Natural killer cell (primary cell): Measurements from ENCODE around the gene RPL29. TPM values are rescaled to one million over a fixed set of nuclear protein-coding genes. Genes with fewer than 3 reads are reported as not detected.

Experiments
- ATAC-seq, 3 donors: fragments of 150-1000 bp in 2 of 3; fragments of 200-7000 bp in 1 of 3; cut with Tn5 transposase; 1 replicate in 1 of 3; 2 replicates in 2 of 3; pipeline ENCODE4 v1.10.0; 2021; ENCODE audit warnings: mild to moderate bottlenecking in 2 of 3, moderate library complexity in 2 of 3
- DNase-seq, 2 donors: peaks; one replicate each; pipeline versions ENCODE4 v3.0.0 to v3.0.0-alpha.2; 2013 to 2021; ENCODE audit warnings: mixed read lengths in 1 of 2
- H3K27ac ChIP-seq: one replicate; pipeline ENCODE4 v1.5.1; 2013; ENCODE audit warnings: mild to moderate bottlenecking, low read length
- H3K27me3 ChIP-seq: one replicate; pipeline ENCODE4 v1.6.1; 2013; ENCODE audit warnings: low read length; ENCODE audit not compliant: control insufficient read depth, insufficient read depth
- H3K36me3 ChIP-seq: one replicate; pipeline ENCODE4 v1.6.1; 2013; ENCODE audit warnings: low read length; ENCODE audit not compliant: control insufficient read depth, insufficient read depth
- H3K4me1 ChIP-seq: one replicate; pipeline ENCODE4 v1.6.1; 2013; ENCODE audit warnings: low read length; ENCODE audit not compliant: control insufficient read depth, insufficient read depth
- H3K4me3 ChIP-seq: one replicate; pipeline ENCODE4 v1.5.1; 2013; ENCODE audit warnings: low read length
- H3K9me3 ChIP-seq: one replicate; pipeline ENCODE4 v1.6.1; 2013; ENCODE audit warnings: low read length; ENCODE audit not compliant: control insufficient read depth, insufficient read depth
- H3K27ac Mint-ChIP-seq, 2 donors: one replicate each; pipeline ENCODE4 v1.8.0; 2022; ENCODE audit warnings: mild to moderate bottlenecking in 2 of 2, mixed read lengths in 2 of 2, moderate library complexity in 1 of 2
- H3K27me3 Mint-ChIP-seq, 2 donors: one replicate each; pipeline ENCODE4 v1.8.0; 2022; ENCODE audit warnings: low read depth in 2 of 2, mixed read lengths in 2 of 2
- H3K36me3 Mint-ChIP-seq: one replicate; pipeline ENCODE4 v1.8.0; 2022; ENCODE audit warnings: mixed read lengths
- H3K4me1 Mint-ChIP-seq, 2 donors: one replicate each; pipeline ENCODE4 v1.8.0; 2022; ENCODE audit warnings: mixed read lengths in 2 of 2
- H3K4me3 Mint-ChIP-seq: one replicate; pipeline ENCODE4 v1.8.0; 2022; ENCODE audit warnings: mild to moderate bottlenecking, moderate library complexity, mixed read lengths
- H3K9me3 Mint-ChIP-seq, 2 donors: one replicate each; pipeline ENCODE4 v1.8.0; 2022; ENCODE audit warnings: mixed read lengths in 2 of 2
- WGBS: methylation state at CpG from one replicate; pipeline ENCODE4 v1.1.7; 2013; ENCODE audit warnings: missing lambda C conversion rate; ENCODE audit not compliant: insufficient coverage; 5-methylcytosine and 5-hydroxymethylcytosine counted together
- intact Hi-C: fragments of 100-400 bp; cut with micrococcal nuclease; formaldehyde crosslinking; loops from one replicate; pipeline ENCODE4 v1.14.2; 2022
- total RNA-seq, 4 donors: library from RNA; stranded (reverse); fragments of 120-200 nt in 1 of 4; gene quantifications; one replicate each; pipeline versions ENCODE4 v1.2.3 to v1.2.4, GENCODE V29; 2013 to 2022
- TF ChIP-seq, protein P1 (sequence below): fragments of 200-600 bp; IDR thresholded peaks from one replicate; pipeline ENCODE4 v1.8.0; 2022; ENCODE audit warnings: antibody characterized with exemption

RPL29 gene
- total RNA-seq, 3 donors from 2014 or later (not counting 1 experiment from before 2014, with no cell fraction given): 486 to 819 (median 797) TPM

DNA sequence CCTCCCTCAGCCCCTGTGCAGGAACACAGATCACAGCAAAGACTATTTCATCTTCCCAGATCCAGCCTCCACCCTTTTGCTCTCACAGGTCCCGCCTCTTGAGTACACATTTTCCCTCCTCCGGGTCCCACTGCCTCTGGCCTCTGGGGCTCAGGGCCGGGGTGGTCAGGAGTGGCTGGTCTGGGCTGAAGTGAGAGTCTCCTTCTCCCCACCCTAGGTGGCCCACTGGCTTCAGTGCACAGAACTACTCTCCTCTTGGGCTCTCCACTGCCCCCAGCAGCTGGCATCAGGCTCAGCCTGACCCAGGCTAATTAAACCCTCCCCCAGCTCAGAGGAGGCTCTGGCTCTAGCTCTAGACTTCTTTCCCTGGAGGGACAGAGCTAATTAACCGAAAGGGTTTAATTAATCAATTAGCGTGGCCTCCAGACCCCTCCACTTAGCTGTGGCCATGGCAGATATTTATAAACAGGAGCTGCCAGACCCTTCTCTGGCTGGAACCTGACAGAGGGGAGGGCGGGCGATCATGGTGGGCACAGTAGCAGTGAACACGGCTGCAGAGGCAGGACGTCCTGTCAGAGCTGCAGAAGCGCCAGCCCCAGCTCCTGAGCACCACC, 45.5 kb upstream of the RPL29 start:
- Histone ChIP-seq H3K4me3 (no peak overlapping the region), H3K9me3 (no peaks in the 10 kb centered on the region), H3K27ac (no peak overlapping the region), H3K4me1 (no peaks in the 10 kb centered on the region), H3K27me3 (no peaks in the 10 kb centered on the region), H3K36me3 (no peaks in the 10 kb centered on the region)
- 85% methylated on average over 10 of the region's 10 CpGs for WGBS
- TF ChIP-seq, protein P1, sequence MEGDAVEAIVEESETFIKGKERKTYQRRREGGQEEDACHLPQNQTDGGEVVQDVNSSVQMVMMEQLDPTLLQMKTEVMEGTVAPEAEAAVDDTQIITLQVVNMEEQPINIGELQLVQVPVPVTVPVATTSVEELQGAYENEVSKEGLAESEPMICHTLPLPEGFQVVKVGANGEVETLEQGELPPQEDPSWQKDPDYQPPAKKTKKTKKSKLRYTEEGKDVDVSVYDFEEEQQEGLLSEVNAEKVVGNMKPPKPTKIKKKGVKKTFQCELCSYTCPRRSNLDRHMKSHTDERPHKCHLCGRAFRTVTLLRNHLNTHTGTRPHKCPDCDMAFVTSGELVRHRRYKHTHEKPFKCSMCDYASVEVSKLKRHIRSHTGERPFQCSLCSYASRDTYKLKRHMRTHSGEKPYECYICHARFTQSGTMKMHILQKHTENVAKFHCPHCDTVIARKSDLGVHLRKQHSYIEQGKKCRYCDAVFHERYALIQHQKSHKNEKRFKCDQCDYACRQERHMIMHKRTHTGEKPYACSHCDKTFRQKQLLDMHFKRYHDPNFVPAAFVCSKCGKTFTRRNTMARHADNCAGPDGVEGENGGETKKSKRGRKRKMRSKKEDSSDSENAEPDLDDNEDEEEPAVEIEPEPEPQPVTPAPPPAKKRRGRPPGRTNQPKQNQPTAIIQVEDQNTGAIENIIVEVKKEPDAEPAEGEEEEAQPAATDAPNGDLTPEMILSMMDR: no peak
- Mint-ChIP-seq H3K27ac (no peak overlapping the region), H3K27me3 (peaks cover 0 to 3% of the 10 kb centered on the region in 2 donors), H3K9me3 (no peaks in the 10 kb centered on the region), H3K36me3 (no peaks in the 10 kb centered on the region), H3K4me1 (peaks cover 4 to 5% of the 10 kb centered on the region in 2 donors), H3K4me3 (no peak overlapping the region)
- intact Hi-C loops: no loop called here
- DNase-seq (no peak), ATAC-seq (no peak)

DNA sequence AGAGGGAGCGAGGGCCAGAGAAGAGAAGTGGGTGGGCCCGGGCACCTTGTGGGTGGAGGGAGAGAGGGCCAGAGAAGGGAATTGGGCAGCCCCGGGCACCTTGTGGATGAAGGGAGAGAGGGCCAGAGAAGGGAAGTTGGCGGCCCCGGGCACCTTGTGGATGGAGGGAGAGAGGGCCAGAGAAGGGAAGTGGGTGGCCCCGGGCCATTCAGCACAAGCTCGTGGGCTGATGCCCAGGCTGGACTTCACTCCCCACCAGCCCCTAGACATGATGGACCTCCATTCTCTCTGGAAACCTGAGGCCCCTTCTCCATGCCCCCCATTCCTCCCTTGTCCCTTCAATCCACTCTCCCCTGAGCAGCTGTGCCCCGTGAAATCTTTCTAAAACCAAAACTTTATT, 44.9 kb upstream of the RPL29 start:
- H3K9me3 ChIP-seq: no peaks in the 10 kb centered on the region
- no peaks in the 10 kb centered on the region for H3K36me3 ChIP-seq
- Mint-ChIP-seq H3K27me3 (peaks cover 0 to 3% of the 10 kb centered on the region in 2 donors), H3K4me3 (no peak overlapping the region), H3K27ac (no peak overlapping the region), H3K36me3 (no peaks in the 10 kb centered on the region), H3K4me1 (peaks cover 4 to 5% of the 10 kb centered on the region in 2 donors), H3K9me3 (no peaks in the 10 kb centered on the region)
- no peak overlapping the region for H3K27ac ChIP-seq
- no peak for ATAC-seq
- no peak for DNase-seq
- TF ChIP-seq, protein P1: no peak
- no peak overlapping the region for H3K4me3 ChIP-seq
- 88% methylated on average over 8 of the region's 8 CpGs for WGBS
- H3K27me3 ChIP-seq: no peaks in the 10 kb centered on the region
- H3K4me1 ChIP-seq: no peaks in the 10 kb centered on the region
- intact Hi-C loops: no loop called here

DNA sequence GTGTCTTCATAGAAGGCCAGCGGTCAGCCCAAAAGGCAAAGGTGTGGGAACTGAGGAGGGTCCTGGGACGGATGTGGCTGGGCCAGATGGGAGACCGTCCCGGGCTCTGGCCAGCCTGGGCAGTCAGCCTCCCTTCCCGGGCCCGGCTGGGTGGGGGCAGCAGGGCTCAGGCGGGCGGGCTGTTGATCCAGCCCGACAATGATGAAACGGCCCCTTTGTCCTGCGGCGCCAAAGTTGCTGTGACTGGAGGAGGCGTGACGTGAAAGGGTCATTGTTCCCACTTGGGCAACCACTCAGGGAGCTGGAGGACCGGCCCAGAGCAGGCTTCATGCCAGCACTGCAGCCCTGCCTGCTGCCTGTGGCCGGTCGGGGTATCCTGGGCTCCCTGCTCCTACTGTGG, 44.2 kb upstream of the RPL29 start:
- Histone ChIP-seq H3K4me3 (no peak overlapping the region), H3K27me3 (no peaks in the 10 kb centered on the region), H3K4me1 (no peaks in the 10 kb centered on the region), H3K36me3 (no peaks in the 10 kb centered on the region), H3K27ac (no peak overlapping the region), H3K9me3 (no peaks in the 10 kb centered on the region)
- Mint-ChIP-seq H3K9me3 (no peaks in the 10 kb centered on the region), H3K27ac (no peak overlapping the region), H3K4me1 (peaks cover 0 to 5% of the 10 kb centered on the region in 2 donors), H3K27me3 (peaks cover 0 to 3% of the 10 kb centered on the region in 2 donors), H3K36me3 (no peaks in the 10 kb centered on the region), H3K4me3 (no peak overlapping the region)
- ATAC-seq: no peak
- intact Hi-C loops: no loop called here
- TF ChIP-seq, protein P1: no peak
- WGBS: 95% methylated on average over 17 of the region's 17 CpGs
- DNase-seq: no peak

DNA sequence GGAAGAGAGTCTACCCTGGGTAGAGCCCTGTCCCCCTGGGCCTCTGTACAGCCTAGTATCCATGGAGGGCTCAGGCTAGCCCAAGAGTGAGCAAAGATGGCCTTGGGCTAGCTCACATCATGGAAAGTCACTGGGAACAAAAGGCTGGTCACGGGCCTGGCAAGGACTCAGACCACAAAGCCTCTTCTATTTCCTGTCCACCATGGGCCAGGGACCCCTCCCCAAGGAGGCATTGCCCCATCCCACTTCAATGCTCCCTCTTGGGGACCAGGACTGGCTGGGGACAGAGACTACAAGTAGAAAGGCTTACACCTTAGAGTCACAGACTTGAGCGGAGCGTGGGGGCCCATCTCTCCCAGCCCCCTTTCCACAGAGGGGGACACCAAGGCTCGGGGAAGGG, 43.7 kb upstream of the RPL29 start:
- intact Hi-C loops: no loop called here
- no peak overlapping the region for H3K27ac Mint-ChIP-seq

More for the DNA sequence above, 43.7 kb upstream of the RPL29 start:
- H3K4me1 Mint-ChIP-seq: peaks cover 0 to 5% of the 10 kb centered on the region in 2 donors
- TF ChIP-seq, protein P1: no peak
- no peaks in the 10 kb centered on the region for H3K36me3 Mint-ChIP-seq
- Histone ChIP-seq H3K9me3 (no peaks in the 10 kb centered on the region), H3K36me3 (no peaks in the 10 kb centered on the region), H3K4me1 (no peaks in the 10 kb centered on the region), H3K27me3 (no peaks in the 10 kb centered on the region), H3K4me3 (no peak overlapping the region), H3K27ac (no peak overlapping the region)
- no peaks in the 10 kb centered on the region for H3K9me3 Mint-ChIP-seq
- H3K4me3 Mint-ChIP-seq: peak overlapping the region; percentile 21
- WGBS: 77% methylated on average over 4 of the region's 4 CpGs
- ATAC-seq (no peak), DNase-seq (no peak)
- H3K27me3 Mint-ChIP-seq: peaks cover 0 to 3% of the 10 kb centered on the region in 2 donors
